Ureter (tissue), 1 donor: ENCODE measurements around the gene CRYM. TPM values are rescaled to one million over a fixed set of nuclear protein-coding genes. Genes with fewer than 3 reads are reported as not detected.
"Not testable (repeated sequence)": the region's sequence is repeated elsewhere in the genome, so short reads cannot be mapped to it uniquely, and the experiment has no call there.

ENCODE experiments used
- DNase-seq: peaks from one replicate; pipeline ENCODE4 v3.0.0-alpha.2; 2020; ENCODE audit warnings: low spot score
- total RNA-seq: library from RNA; stranded (reverse); gene quantifications from one replicate; pipeline ENCODE4 v1.2.4, GENCODE V29; 2023
- donor health status: DM: yes; HTN: yes; CAD: no.

Gene CRYM
- total RNA-seq, result 11.5 TPM

DNA sequence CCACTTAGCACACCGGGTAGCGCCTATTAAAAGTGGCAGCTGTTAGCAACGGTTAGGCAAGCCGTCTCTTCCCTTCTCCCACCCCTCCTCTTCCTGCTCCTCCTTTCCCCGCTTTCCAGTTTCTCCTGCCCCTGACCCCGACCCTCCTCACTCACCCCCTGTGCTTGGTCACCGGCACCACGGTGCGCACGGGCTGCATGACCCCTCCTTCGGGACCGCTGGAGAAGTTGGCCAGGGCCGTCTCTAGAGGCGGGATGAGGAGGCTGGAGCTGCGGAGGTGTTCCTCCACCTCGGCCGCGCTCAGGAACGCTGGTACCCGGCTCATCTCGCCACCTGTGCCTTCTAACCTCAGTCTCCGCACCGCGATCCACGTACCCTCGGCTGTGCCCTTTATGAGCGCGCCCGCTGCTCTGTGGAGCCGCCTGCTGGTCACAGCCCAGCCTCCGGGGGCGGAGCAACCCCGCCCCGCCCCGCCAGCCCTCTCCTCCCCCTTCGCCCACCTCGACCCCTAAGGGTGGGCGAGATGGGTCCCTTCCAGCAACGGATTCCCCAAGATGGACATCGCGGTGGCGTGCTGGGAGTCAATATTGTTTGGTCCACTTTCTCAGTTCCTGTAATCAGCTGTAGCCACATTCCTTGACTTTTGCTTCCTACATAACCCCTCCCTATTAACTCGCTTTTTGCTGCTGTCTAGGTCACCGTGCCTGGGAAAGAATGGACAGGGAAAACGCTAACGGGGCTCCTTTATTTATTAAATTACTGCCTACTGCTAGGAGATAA, at the start of gene CRYM:
CRYM (minus strand) TSS at position 364 of the 780 bp plus-strand sequence; CDS start at position 325, 39 bp downstream.
- peak; percentile 64 for DNase-seq

DNA sequence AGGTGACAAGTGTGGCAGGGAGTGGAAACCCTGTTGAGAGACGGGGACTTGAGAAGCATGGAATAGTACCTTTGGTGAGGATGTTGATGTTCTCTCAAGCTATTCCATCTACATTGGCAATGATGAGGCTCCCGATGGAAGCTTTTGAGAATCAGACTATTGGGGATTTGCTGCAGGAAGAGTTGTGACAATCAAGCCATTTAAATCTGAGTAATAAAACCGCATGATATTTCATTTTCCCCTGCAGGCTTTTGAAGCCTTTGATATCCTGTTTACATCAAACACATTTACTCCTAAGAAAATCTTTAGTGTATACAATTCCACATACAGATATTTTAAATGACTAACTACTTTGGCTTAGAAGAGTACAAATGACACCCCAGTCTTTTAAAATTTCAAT, 49.0 kb upstream of the CRYM start:
- DNase-seq, result no peak

DNA sequence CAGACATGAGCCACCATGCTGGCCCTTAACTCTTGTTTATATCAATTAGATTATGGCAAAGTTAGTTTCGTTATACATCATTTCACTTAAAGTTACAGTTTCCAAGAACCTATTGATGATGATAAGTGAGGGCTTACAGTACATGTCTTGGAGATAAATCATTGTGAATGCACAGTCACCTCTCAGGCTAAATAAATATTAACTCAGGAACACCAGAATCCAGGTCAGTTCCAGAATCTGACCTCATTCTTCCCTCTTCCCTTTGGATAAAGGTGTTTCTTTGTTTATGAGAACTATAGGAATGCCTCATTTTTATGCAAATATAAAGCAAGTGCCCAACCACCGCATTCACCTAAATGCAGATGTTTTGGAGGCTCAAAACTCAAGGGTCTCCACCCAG, 48.4 kb upstream of the CRYM start:
- no peak for DNase-seq

DNA sequence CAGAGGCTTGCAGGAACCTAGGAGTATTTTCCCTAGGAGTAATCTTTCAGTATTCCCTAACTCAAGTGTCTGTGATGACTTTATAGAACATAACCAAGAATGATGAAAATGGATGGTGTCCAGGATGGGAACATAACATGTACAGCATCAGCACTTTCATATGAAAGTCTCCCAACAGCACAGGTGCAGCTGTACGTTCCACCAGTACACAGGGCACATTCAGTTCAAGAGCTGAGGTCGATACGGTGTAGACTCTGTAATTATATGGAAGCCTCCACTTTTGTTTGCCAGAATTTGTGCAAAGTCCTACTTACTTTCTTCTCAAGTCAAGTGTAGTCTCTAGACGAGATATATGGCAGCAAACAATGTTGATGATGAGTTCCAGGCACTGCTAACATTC, 46.2 kb upstream of the CRYM start:
- no peak for DNase-seq

DNA sequence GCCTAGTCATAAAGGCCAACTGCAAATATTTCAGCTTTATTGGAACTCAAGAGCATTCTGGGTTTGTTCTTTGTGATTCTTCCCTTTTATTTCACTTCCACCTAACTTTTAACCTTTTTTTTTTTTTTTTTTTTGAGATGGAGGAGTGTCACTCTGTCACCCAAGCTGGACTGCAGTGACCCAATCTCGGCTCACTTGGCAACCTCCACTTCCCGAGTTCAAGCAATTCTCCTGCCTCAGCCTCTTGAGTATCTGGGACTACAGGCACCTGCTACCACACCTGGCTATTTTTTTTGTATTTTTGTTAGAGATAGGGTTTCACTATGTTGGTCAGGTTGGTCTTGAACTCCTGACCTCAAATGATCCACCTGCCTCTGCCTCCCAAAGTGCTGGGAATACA, 44.2 kb upstream of the CRYM start:
- DNase-seq, result not testable (repeated sequence)

DNA sequence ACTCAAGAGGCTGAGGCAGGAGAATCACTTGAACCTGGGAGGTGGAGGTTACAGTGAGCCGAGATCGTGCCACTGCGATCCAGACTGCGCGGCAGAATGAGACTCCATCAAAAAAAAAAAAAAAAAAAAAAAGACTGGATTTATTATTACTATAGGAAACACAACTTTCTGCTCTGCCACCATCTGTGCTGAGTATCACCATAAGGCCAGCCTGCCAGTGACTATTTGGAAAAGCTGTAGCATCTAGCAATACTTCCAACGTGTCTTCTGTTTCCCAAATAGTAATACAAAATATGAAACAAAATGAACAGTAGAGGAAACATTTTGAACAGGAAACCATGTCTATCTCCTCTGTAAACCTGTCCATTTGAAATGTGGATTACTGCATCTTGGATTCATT, 43.6 kb upstream of the CRYM start:
- DNase-seq, result no peak

DNA sequence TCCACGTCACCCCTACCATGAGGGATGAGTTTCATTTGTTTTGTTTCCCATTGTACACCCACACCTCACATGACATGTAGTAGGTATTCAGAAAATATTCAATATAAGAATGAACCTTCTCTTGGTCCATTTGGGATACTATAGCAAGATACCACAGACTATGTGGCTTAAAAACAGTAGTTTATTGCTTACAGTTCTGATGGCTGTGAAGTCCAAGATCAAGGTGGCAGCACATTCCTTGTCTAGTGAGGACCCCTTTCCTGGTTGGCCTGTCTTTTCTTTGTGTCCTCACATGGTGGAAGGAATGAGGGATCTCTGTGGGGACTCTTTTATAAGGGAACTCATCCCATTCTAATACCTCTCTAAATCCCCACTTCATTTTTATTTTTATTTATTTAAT, 36.2 kb upstream of the CRYM start:
- DNase-seq, result no peak

DNA sequence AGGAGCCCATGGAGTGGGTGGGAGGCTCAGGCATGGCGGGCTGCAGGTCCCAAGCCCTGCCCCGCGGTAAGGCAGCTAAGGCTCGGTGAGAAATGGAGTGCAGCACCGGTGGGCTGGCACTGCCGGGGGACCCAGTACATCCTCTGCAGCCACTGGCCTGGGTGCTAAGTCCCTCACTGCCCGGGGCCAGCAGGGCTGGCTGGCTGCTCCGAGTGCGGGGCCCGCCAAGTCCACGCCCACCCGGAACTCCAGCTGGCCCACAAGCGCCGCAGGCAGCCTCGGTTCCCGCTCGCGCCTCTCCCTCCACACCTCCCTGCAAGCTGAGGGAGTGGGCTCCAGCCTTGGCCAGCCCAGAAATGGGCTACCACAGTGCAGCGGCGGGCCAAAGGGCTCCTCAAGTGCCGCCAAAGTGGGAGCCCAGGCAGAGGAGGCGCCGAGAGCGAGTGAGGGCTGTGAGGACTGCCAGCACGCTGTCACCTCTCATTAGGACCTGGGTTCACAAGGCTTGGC, 34.8 kb upstream of the CRYM start:
- DNase-seq, result not testable (repeated sequence)

DNA sequence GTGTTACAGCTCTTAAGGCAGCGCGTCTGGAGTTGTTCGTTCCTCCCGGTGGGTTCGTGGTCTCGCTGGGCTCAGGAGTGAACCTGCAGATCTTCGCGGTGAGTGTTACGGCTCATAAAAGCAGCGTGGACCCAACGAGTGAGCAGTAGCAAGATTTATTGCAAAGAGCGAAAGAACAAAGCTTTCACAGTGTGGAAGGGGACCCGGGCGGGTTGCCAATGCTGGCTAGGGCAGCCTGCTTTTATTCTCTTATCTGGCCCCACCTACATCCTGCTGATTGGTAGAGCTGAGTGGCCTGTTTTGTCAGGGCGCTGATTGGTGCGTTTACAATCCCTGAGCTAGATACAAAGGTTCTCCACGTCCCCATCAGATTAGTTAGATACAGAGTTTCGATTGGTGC, 34.0 kb upstream of the CRYM start:
- DNase-seq, result not testable (repeated sequence)

DNA sequence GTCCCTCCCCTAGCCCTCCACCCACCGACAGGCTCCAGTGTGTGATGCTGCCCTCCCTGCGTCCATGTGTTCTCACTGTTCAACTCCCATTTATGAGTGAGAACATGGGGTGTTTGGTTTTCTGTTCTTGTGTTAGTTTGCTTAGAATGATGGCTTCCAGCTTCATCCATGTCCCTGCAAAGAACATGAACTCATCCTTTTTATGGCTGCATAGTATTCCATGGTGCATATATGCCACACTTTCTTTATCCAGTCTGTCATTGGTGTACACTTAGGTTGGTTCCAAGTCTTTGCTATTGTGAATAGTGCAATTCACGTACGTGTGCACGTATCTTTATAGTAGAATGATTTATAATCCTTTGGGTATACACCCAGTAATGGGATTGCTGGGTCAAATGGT, 28.6 kb upstream of the CRYM start:
- DNase-seq, result not testable (repeated sequence)

DNA sequence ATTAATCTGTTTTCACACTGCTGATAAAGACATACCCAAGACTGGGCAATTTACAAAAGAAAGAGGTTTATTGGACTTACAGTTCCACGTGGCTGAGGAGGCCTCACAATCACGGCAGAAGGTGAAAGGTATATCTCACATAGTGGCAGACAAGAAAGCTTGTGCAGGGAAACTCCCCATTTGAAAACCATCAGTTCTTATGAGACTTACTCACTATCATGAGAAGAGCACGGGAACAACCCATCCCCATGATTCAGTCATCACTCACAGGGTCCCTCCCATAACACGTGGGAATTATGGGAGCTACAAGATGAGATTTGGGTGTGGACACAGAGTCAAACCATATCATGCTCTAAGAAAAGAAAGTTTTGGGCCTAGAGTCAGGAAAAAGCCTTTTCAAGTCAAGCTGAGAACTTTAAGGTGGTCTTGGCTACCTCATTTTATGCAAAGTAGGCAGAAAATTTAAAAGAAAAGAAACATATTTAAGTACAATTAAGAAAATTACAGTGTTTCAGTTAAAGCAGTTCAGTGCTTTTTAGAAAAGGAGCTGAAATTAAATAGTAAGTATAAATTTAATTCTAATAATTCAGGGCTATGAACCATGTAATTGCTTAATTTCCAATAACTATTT, 24.9 kb upstream of the CRYM start:
- no peak for DNase-seq

DNA sequence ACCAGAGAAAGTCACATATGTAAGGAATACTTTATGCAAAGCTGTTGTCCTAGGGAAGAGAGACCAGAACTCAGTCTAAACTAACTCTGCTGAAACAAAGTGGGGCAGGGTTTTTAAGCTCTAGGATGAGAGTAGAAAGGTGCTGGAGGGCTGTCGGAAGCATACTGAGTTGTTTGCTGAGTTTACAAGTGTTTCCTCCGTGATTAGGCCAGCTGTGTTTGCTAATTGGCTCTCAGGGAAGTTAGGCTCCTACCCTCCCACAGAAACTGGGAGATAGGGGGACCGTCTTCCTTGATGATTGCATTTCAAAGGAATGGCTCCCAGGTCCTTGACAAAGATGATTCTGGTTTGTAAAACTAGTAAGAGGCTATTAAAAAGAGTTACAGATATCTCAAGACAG, 24.4 kb upstream of the CRYM start:
- no peak for DNase-seq

DNA sequence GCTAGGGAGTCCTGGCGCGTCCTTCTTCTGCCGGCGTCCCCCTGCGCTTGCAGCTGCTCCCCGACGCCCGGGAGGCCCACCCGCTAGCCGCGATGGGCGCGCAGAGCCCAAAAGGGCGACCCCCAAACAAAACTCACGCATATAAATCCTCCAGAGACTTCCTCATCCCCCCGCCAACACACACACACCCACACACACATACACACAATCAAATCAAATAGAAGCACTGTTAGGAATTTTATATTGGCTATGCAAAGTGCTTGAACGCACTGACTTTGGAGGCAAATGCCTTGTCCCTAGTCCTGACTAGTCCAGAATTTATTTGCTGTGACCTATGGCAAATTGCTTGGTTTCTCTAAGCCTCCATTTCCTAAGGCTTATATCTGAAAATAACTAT, 23.8 kb upstream of the CRYM start:
- DNase-seq, result no peak

DNA sequence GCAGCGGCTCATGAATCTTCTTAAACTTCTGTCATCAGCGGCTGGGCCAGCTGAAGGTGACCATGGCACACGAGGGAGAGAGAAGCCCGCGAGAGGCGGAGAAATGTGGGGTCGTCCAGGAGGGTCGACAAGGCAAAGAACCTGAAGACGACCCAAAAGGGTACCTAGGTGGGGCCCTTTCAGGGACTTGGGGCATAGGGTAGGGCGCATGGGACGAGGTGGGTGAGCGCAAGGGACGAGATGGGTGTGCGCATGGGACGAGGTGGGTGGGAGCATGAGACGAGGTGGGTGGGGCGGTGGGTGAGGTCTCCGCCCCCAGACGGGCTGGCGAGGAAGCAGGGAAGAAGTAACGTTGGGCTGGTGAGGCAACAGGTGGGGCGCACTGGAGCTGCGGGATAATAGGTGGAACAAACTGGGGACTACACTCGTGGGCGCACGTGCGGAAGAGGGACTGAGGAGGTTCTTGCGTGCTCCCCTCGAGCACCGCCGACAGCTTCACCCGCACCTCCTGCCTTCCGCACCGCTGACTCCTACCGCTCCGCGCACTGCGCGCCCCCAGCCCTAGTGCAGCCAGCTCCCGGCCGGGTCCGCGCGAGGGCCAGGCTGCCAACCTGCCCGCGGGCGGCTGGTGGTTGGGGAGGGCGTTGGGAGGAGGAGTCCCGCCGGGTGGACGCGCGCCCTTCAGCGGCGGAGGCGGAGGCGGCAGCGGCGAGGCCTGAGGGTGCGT, 23.2 kb upstream of the CRYM start:
- DNase-seq, result peak; percentile 79

DNA sequence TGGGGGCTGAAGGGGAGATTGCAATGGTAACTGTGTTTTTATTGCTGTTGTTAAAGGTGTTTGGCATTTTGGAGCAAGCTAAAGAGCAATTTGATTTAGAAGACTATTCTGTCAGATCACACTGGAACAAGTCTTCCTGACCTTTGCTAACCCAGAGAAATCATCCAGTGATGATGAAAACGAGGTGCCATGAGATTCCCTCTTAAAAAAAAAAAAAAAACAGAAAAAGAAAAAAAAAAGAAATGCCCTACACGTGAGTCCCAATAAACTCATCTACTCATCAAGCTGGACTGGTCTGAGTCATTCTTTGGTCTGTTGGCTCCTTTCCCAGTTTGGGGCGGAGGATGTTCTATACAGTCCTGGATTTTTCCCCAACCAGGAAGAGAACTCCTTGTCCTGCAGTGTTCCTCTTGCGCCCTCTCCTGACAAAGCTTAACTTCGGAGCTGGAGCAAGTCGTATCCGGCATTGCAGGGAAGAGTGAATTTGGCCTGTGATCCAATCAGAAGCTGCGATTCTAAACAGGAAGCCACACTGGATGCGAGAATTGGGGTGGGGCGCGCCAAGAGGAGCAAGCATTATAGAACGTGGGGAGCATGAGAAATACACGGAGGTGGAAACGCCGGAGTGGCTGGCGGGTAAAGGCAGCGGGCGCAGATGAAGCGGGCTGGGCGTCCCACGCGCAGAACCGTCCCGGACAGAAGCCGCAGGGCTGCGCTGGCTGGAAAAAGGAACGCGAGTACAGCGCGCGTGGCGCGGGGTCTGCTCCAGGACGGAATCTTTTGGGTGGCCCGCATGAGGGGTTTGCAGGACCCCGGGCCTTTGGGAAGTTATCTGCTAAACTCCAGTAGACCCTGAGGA, 22.4 kb upstream of the CRYM start:
- peak; percentile 99 for DNase-seq

DNA sequence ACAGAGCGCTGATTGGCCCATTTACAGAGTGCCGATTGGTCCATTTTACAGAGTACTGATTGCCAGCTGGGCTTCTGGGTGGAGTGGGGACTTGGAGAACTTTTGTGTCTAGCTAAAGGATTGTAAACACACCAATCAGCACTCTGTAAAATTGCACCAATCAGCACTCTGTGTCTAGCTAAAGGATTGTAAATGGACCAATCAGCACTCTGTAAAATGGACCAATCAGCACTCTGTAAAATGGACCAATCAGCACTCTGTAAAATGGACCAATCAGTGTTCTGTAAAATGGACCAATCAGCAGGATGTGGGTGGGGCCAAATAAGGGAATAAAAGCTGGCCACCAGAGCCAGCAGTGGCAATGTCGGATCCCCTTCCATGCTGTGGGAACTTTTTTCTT, 11.7 kb upstream of the CRYM start:
- DNase-seq, result not testable (repeated sequence)

DNA sequence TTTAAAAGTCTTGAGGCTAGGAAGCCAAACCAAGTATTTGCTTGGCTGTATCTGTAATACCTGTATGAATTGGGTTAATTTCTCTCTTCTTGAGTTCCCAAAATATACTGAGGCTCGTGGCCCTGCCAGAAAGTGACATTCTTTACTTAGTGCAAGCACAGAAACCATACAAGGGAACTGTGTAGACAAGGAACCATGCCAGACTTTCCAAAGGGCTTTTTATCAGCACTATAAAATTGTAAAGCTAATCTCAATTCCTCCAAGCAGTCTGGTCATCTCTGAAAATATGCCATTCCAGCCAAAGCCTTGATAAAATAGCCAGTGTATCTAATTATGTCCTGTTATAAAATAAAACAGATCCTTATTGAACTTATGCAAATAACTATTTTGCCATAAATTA, 7.2 kb upstream of the CRYM start:
- no peak for DNase-seq

DNA sequence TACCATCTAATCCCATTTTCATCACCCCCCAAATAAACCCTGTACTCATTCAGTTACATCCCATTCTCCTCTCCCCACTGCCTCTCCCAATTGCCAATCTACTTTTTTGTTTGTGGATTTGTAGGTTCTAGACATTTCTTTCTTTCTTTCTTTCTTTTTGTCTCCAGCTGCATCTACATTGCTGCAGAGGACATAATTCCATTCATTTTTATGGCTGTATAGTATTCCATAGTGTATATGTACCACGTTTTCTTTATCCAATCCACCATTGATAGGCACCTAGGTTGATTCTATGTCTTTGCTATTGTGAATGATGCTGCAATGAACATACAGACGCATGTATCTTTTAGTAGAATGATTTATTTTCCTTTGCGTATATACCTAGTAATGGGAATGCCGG, 6.3 kb upstream of the CRYM start:
- DNase-seq, result no peak

DNA sequence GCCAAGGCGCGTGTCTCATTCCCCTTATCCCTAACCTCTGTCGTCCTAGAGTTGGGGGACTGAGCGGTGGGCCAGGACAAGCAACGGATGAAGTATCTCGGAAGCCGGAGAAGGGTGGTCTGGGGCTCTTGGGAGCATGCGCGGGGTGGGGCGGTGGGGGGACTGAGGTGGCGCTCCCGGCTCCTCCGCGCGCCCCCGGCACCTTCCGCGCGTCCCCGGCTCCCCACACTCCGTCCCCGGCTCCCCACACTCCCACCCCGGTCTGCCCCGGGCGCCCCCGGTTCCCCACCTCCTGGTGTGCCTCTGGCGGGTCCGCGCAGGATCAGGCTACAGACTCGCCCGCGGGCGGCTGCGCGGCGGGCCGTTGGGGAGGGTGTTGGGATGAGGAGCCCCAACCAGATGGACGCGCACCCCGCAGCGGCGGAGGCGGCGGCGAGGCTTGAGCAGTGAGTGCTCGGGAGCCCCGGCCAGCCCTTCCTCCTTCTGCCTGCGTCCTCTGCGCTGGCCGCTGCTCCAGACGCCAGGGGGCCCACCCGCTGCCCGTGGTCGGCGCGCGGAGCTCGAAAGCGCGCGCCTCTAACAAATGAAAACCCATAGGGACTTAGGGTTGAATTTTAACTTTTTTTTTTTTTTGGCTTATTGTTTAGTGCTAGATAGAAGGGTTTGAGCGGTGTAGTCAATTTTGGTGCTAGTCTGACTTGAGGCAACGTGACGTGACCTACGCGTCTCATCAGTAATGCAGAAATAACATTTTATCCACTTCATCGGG, 5.6 kb upstream of the CRYM start:
- peak; percentile 61 for DNase-seq

DNA sequence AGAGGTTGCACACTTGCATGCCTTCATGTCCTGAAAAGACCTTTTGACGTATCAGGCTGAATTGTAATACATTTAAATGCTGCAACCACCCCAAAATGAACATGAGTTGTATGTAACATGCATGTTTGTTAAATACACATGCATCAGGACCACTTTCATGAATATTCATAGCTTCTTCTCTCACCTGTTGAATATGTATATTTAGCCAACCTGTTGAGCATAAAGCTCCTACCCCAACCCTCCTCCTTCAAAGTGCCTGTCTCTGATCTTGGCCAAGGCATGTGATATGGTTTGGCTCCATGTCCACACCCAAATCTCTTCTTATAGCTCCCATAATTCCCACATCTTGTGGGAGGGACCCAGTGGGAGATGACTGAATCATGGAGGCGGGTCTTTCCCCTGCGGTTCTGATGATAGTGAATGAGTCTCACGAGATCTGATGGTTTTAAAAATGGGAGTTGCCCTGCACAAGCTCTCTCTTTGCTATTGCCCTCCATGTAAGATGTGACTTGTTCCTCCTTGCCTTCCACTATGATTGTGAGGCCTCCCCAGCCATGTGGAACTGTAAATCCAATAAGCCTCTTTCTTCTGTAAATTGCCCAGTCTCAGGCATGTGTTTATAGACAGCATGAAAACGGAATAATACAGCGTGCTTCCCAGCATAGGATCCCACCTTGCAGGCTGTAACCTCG, 3.8 kb upstream of the CRYM start:
- DNase-seq, result peak; percentile 14
